ENCODE measurements around the gene MYG1.

DNA sequence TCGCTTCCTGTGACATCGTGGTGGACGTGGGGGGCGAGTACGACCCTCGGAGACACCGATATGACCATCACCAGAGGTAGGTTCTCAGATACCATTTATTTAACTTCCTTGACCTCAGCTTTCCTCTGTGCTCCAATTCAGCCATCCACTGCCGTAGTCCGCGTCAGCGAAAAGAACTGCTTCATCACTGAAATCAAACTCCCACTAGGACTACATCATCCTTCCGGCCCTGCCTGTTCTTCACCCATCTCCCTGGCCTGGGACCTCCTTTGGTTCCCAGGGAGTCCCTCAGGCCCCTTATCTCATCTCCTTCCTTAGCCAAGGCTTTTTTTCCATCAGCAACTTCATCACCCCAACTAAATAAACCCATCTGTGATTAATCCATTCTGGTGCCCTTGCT lies 692 bp downstream of the MYG1 start:
- no peak for TF ChIP-seq EZH2phosphoT487 (IDR thresholded peaks at IDR 0.05)
- TF ChIP-seq EZH2 (IDR thresholded peaks at IDR 0.05) = no peak
- no peak for TF ChIP-seq CTCF (IDR thresholded peaks at IDR 0.05)

All from neural progenitor cell (in vitro differentiated cells).